ENCODE measurements around the gene SCYL1. TPM values are rescaled to one million over a fixed set of nuclear protein-coding genes. Genes with fewer than 3 reads are reported as not detected.

The SCYL1 gene
- total RNA-seq, 1 experiment from 2014 or later, result 104 TPM

- H4K20me1 ChIP-seq (ENCODE audit: insufficient read depth), result no peaks in the 10 kb centered on the region
- peak overlapping the region; percentile 97 for H3K27ac ChIP-seq (ENCODE audit: low read depth, low read length)
- peak overlapping the region; percentile 86 for H3K9ac ChIP-seq (ENCODE audit: low read length)
- peaks cover 2 to 4% of the 10 kb centered on the region in 2 experiments; a peak in 2 of 4 replicates for H3K36me3 ChIP-seq (ENCODE audit: control insufficient read depth in 1 of 2, insufficient read depth in 2 of 2, low read length in 2 of 2)
- intact Hi-C loops (cut with micrococcal nuclease), result loop anchor here (2.0 kb wide), 1 partner anchor 37 kb away; the partner anchor contains the start of genes MAP3K11 and PCNX3
- CTCF ChIA-PET, result interaction anchor here (1.3 to 2.0 kb wide), 3 partner anchors 9 to 38 kb away, joined by 3 to 7 read pairs (median 5); no protein-coding TSS in a partner anchor
- H3K4me1 ChIP-seq (ENCODE audit: control insufficient read depth in 1 of 2, insufficient read depth in 2 of 2, low read length in 2 of 2), result peaks cover 36 to 48% of the 10 kb centered on the region in 2 experiments
- POLR2A ChIA-PET, result interaction anchor here (0.6 to 1.6 kb wide), 2 partner anchors 37 to 75 kb away, joined by 3 to 5 read pairs; partner anchors contain the start of gene PCNX3
- H3K27me3 ChIP-seq (ENCODE audit: insufficient read depth, low read length), result no peaks in the 10 kb centered on the region
- no peaks in the 10 kb centered on the region for H3K9me2 ChIP-seq (ENCODE audit: insufficient read depth)
- H3K9me3 ChIP-seq (ENCODE audit: control insufficient read depth in 1 of 2, insufficient read depth in 1 of 2, low read depth in 1 of 2, low read length in 2 of 2), result no peaks in the 10 kb centered on the region
- peaks cover 27% of the 10 kb centered on the region; the same call in 1 of the 2 replicates for H3K79me2 ChIP-seq (ENCODE audit: insufficient read depth, low read length)
- BruUV-seq (replicated peaks), result no TSS peak
- peak overlapping the region in 1 of 2 experiments; percentile 78; a peak in 3 of 4 replicates for H3K4me3 ChIP-seq (replicated peaks in 1 of 2; ENCODE audit: low read depth in 1 of 2, low read length in 2 of 2)
- ATAC-seq, result no peak
- RAD21 ChIA-PET (ENCODE audit: low non-redundant PET in 1 of 2, low total read pairs in 2 of 2, uncharacterized antibody in 2 of 2, unreplicated experiment in 2 of 2), result interaction anchor here in 1 of 2 experiments (0.8 kb wide), 2 partner anchors 10 to 37 kb away, joined by 4 to 5 read pairs; no protein-coding TSS in a partner anchor
- TF ChIP-seq ZFX (IDR thresholded peaks at IDR 0.05) (no peak), RAD21 (IDR thresholded peaks at IDR 0.05; ENCODE audit: low read depth) (no peak), ATF3 (IDR thresholded peaks at IDR 0.05) (no peak), CBX3 (IDR thresholded peaks at IDR 0.05; ENCODE audit: low read depth) (no peak), POLR2A (IDR thresholded peaks at IDR 0.05; ENCODE audit: borderline replicate concordance, extremely low read depth, insufficient read depth, insufficient read length) (no peak), EZH2 (IDR thresholded peaks at IDR 0.05) (no peak), EZH2phosphoT487 (IDR thresholded peaks at IDR 0.05; ENCODE audit: borderline replicate concordance) (no peak), YY1 (IDR thresholded peaks at IDR 0.05; ENCODE audit: extremely low read depth, insufficient replicate concordance, low read depth, low read length) (no peak), SIN3A (IDR thresholded peaks at IDR 0.05; ENCODE audit: low read depth) (no peak), ZBTB33 (IDR thresholded peaks at IDR 0.05; ENCODE audit: extremely low read depth, insufficient replicate concordance, low read length) (no peak), ELF1 (IDR thresholded peaks at IDR 0.05; ENCODE audit: borderline replicate concordance, low read depth) (no peak), SRF (IDR thresholded peaks at IDR 0.05; ENCODE audit: low read depth) (no peak), FOSL1 (IDR thresholded peaks at IDR 0.05; ENCODE audit: low read depth) (no peak), JUND (IDR thresholded peaks at IDR 0.05) (no peak), TCF7L2 (IDR thresholded peaks at IDR 0.05; ENCODE audit: borderline replicate concordance, extremely low read depth, insufficient read depth, insufficient read length) (no peak), CEBPB (IDR thresholded peaks at IDR 0.05; ENCODE audit: low read depth) (no peak)
- no peak overlapping the region for H2AFZ ChIP-seq (ENCODE audit: low read depth, low read length, poor library complexity, severe bottlenecking)
- peak overlapping the region; percentile 78 for H3K4me2 ChIP-seq (ENCODE audit: low read length)
- DNase-seq (ENCODE audit: low read depth, low spot score), result no peak
Measured at GRCh38 chr11:65577756-65578109, 52.9 kb downstream of the SCYL1 start.
